ENCODE results near the gene GPBP1L1. TPM values are rescaled to one million over a fixed set of nuclear protein-coding genes. Genes with fewer than 3 reads are reported as not detected.

GPBP1L1 gene
- total RNA-seq, 1 experiment from 2014 or later = 51.1 TPM

DNA sequence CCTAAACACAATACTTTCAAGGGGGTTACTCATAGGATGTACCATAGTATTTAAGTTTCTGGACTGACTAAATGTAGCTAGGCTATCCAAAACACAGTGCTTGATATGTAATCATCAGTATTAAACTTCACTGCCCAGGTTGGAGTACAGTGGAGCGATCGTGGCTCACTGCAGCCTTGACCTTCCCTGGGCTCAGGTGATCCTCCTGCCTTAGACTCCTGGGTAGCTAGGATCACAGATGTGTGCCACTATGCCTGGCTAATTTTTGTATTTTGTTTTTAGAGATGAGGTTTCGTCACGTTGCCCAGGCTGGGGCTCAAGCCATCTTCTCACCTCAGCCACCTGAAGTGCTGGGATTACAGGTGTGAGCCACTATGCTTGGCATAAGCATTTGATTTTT is 91.9 kb downstream of the GPBP1L1 start:
- no peak for DNase-seq (ENCODE audit: low spot score)

DNA sequence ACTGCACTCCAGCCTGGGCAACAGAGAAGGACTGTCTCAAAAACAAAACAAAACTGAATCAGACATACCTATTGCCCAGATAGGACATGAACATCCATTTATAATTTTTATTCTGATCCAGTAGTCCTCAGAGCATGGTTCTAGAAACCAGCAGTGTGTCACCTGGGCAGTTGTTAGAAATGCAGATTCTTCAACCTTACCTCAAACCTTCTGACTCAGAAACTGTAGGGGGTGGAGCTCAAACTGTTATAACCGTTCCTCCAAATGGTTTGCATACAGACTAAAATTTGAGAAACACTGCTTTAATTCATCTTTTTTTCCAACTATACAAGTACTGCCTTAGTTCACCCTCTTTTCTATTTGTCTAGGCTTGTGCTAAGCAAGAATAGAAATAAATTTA is 96.5 kb downstream of the GPBP1L1 start:
- no peak for DNase-seq (ENCODE audit: low spot score)

DNA sequence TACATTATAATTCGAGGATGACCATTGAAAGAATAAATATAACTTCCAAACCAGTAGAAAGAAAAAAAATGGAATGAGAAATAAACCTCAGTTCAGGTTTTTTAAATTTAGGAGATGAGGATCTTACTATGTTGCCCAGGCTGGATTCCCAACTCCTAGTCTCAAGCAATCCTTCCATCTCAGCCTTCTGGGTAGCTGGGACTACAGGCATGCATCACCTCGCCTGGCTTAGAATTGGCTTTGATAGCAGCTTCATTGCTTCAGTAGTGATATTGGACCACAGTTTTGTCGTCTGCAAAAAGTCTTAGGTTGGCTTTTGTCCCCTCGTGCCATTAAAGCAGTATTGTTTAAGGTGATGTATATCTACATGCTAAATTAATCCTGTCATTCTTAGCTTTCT is 99.6 kb downstream of the GPBP1L1 start:
- no peak for DNase-seq (ENCODE audit: low spot score)

DNA sequence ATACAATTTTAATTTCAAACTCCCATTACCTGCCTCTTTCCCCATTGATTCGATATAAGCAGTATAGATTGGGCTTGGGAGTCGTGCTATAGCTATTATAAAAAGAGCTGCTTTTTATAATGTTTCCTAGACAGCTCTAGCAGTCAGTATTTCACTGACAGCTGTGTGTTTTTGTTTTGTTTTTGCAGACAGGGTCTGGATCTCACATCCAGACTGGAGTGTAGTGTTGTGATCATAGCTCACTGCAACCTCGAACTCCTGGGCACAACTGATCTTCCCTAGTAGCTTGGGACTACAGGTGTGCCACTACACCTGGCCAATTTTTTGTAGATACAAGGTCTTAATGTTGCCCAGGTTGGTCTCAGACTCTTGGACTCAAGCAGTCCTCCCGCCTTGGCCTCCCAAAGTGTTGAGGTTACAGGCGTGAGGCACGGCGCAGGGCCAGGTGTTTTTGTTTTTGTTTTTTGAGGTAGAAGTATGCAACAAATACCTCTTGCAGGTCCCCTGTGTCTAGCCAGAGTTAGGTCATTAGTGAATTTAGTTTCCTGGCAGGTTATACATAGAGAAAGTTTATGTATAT is 100.7 kb downstream of the GPBP1L1 start:
- DNase-seq (ENCODE audit: low spot score) = no peak

DNA sequence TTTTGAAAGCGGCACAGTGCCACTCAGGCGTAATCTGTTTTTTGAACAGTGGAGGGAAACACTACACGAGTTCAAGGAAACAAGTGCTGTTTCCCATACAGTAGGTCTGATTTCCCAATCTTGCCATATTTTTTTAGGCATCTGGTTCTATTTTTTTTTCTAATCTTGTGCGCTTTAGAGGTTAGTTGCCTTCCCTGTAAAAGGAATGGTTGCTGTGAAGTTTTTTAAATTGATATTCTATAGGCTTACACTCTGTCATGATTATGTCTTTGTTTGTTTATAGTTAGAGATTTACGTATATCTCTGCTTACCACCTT is 101.3 kb downstream of the GPBP1L1 start:
- DNase-seq (ENCODE audit: low spot score) = no peak

DNA sequence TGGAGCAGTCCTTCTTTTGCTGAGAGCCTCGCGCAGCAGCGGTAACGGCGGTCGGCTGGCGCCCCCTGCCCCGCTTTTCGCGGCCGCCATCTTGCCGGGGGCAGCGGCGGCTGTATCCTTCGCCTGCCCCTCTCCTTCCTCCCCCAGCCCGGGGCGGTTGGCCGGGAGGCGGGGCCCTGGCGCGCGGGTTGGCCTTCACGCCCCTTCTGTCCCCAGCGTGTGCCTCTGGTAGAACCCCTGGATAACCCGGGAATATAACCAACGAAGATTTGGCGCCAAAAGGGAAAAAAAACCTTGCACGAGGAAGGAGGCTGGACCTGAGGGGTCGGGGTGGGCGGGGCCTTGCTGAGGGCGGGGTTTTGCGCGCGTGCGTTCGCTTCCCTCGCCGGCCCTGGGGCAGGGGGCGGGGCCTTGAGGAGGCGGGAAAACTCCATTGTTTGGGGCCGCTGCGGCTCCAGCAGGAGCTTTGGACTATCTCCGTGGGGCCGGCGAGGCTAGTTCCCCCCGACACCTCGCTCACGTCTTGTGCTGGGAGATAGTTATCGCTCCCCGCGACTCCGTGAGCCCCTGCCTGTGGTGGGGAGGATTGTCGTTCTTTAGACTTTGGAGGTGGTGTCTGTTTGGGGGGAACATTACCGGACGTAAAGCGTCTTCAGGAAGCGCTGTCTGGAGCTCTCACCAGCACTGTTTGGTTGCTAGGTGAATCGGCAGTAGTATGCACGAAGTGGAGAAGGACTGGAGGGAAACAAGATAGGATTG is 101.8 kb downstream of the GPBP1L1 start:
- DNase-seq (ENCODE audit: low spot score) = peak; percentile 91

DNA sequence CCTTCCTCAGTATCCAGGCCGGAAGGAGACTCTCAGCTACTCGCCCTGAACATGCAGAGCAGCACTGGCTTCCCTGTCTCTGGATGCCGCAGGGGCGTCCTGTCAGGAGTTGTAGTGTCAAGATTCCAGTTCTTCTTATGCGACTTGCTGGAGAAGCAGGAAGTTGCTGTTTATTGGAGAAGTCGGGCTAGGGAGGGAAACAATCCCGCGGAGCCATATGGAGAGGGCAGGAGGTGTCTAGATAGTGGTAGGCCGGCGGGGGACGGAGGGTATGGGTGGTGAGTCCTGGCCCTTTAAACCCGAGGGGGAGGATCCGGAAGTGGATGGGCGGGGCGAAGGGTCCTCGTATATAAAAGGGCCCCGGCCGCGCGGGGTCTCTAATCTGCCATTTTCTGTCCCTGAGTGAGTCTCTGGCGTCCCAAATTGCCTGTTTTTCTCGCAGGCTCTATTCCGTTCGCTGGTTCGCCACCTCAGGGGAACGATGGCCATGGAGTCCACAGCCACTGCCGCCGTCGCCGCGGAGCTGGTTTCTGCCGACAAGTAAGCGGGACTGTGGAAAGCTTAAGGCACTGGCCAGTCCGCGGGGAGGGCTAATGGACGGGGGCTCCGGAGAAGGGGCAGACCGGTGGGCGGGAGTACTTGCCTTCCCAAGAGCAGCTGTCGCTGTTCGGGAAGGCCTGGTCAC is 102.5 kb downstream of the GPBP1L1 start, which contains the start of gene NASP:
NASP (plus strand) TSS at position 376 of the 685 bp plus-strand sequence; CDS start at position 482, 106 bp downstream.
- peak; percentile 94 for DNase-seq (ENCODE audit: low spot score)

DNA sequence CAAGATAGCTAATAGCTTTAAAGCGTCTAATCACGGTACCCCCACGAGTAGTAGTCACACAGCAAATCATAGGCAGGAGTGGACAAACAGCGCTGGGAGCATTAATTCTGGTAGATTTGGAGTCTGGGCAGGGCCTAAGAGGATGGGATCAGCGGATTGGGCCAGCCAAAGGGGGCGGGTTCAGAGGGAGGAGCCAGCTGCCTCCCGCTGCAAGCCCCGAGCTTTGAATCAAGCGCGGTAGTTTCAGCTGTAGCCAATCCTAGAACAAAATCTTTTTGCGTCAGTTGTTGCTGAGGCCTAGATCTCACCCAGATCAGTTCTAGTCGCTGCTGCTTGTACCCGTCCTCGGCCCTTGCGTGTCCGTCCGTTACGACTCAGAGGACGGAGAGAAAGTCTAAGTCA is 103.1 kb downstream of the GPBP1L1 start:
- DNase-seq (ENCODE audit: low spot score) = peak; percentile 97

Small RNA genes lying within 50 kb of the gene (small RNA-seq; reads per million reads assigned to genes)
- gene AL355480.1 (not detected), gene AL355480.2 (not detected), gene AL355480.3 (not detected), gene AL355480.4 (not detected)

Other genes starting within 250 kb of the GPBP1L1 start
- gene TESK2, start 195.4 kb downstream of the GPBP1L1 start, total RNA-seq (2014; rRNA removed; shearing (Covaris generic)) = 2.0 and 2.9 TPM in 2 replicates
- 0.71 and 1.5 TPM in 2 replicates for gene CCDC163, start 186.5 kb downstream of the GPBP1L1 start, total RNA-seq (2014; rRNA removed; shearing (Covaris generic))
- 6.8 and 6.9 TPM in 2 replicates for gene MMACHC, start 186.2 kb downstream of the GPBP1L1 start, total RNA-seq (2014; rRNA removed; shearing (Covaris generic))
- 630 and 644 TPM in 2 replicates for gene PRDX1, start 164.6 kb downstream of the GPBP1L1 start, total RNA-seq (2014; rRNA removed; shearing (Covaris generic))
- 145 and 161 TPM in 2 replicates for gene AKR1A1, start 135.7 kb downstream of the GPBP1L1 start, total RNA-seq (2014; rRNA removed; shearing (Covaris generic))
- gene NASP, start 102.5 kb downstream of the GPBP1L1 start, total RNA-seq (2014; rRNA removed; shearing (Covaris generic)) = 100 and 105 TPM in 2 replicates
- 0.86 and 1.3 TPM in 2 replicates for gene CCDC17, start 62.5 kb downstream of the GPBP1L1 start, total RNA-seq (2014; rRNA removed; shearing (Covaris generic))
- 16.5 and 18.3 TPM in 2 replicates for gene TMEM69, start 1.6 kb upstream of the GPBP1L1 start, total RNA-seq (2014; rRNA removed; shearing (Covaris generic))
- gene IPP, start 64.1 kb upstream of the GPBP1L1 start, total RNA-seq (2014; rRNA removed; shearing (Covaris generic)) = 1.5 and 2.9 TPM in 2 replicates
- 25.4 and 27.0 TPM in 2 replicates for gene MAST2, start 117.1 kb upstream of the GPBP1L1 start, total RNA-seq (2014; rRNA removed; shearing (Covaris generic))